CD1c-positive myeloid dendritic cell (primary cell): Measurements from ENCODE around the gene CXorf49.
"Not testable (repeated sequence)": the region's sequence is repeated elsewhere in the genome, so short reads cannot be mapped to it uniquely, and the experiment has no call there.

Source experiments
- DNase-seq: peaks from one replicate; pipeline ENCODE4 v3.0.0-alpha.2; 2016; ENCODE audit errors: extremely low spot score

CXorf49 gene

GRCh38 chrX:71671938-71672337 is 46.1 kb downstream of the CXorf49 start:
- DNase-seq: no peak

- DNase-seq: no peak
Measured at GRCh38 chrX:71671043-71671780, 46.9 kb downstream of the CXorf49 start.

- DNase-seq: not testable (repeated sequence)
Measured at GRCh38 chrX:71669947-71670346, 48.1 kb downstream of the CXorf49 start.

- DNase-seq: no peak
Measured at GRCh38 chrX:71669492-71669891, 48.6 kb downstream of the CXorf49 start.

GRCh38 chrX:71668248-71668595 is 49.9 kb downstream of the CXorf49 start:
- no peak for DNase-seq

GRCh38 chrX:71667328-71668247 is 50.5 kb downstream of the CXorf49 start, which contains the start of gene LOC101059915:
TSS of gene LOC101059915 (plus strand) at chrX:71667546.
- no peak for DNase-seq

GRCh38 chrX:71666240-71667223 is 51.6 kb downstream of the CXorf49 start:
- DNase-seq: no peak

GRCh38 chrX:71665747-71666146 is 52.3 kb downstream of the CXorf49 start:
- no peak for DNase-seq

- no peak for DNase-seq
Measured at GRCh38 chrX:71664889-71665491, 53.1 kb downstream of the CXorf49 start.
